Naive thymus-derived CD4-positive, alpha-beta T cell (primary cell): ENCODE data around the gene NRXN3. TPM values are rescaled to one million over a fixed set of nuclear protein-coding genes. Genes with fewer than 3 reads are reported as not detected.

Experiments used
- ATAC-seq: fragments of 150-1000 bp; cut with Tn5 transposase; 2 replicates; pipeline ENCODE4 v1.10.0; 2021; ENCODE audit warnings: mild to moderate bottlenecking, moderate library complexity
- CTCF ChIA-PET: fragments of 350-600 bp; sonication (Branson Sonifier 250); formaldehyde crosslinking; loops from one replicate; lab custom pipeline; 2021; ENCODE audit warnings: antibody characterized with exemption; lab: Charles Lee
- POLR2A ChIA-PET: fragments of 350-600 bp; sonication (Branson Sonifier 250); formaldehyde crosslinking; loops from one replicate; lab custom pipeline; 2021; ENCODE audit warnings: antibody characterized with exemption, inconsistent platforms; lab: Charles Lee
- DNase-seq, 9 donors: peaks; one replicate each; pipeline versions ENCODE4 v3.0.0 to v3.0.0-alpha.2; 2020 to 2022; ENCODE audit warnings: mixed read lengths in 1 of 9
- H3K27ac ChIP-seq: one replicate; pipeline ENCODE4 v1.7.0; 2013; ENCODE audit warnings: mild to moderate bottlenecking, low read depth, low read length, moderate library complexity
- H3K27me3 ChIP-seq, 2 donors: one replicate each; pipeline ENCODE4 v1.7.0; 2013; ENCODE audit warnings: low read length in 2 of 2, mild to moderate bottlenecking in 2 of 2, moderate library complexity in 2 of 2; ENCODE audit not compliant: control insufficient read depth in 2 of 2, insufficient read depth in 2 of 2
- H3K36me3 ChIP-seq, 3 experiments: 1 replicate in 2 of 3; 2 replicates in 1 of 3; pipeline ENCODE4 v1.7.0; 2013; ENCODE audit warnings: low read length in 3 of 3, mild to moderate bottlenecking in 3 of 3, moderate library complexity in 1 of 3; ENCODE audit not compliant: insufficient read depth in 3 of 3, control insufficient read depth in 2 of 3
- H3K4me1 ChIP-seq, 2 donors: one replicate each; pipeline ENCODE4 v1.7.0; 2013; ENCODE audit warnings: low read length in 2 of 2, mild to moderate bottlenecking in 2 of 2, moderate library complexity in 1 of 2; ENCODE audit not compliant: control insufficient read depth in 2 of 2, insufficient read depth in 2 of 2
- H3K4me3 ChIP-seq: 2 replicates; pipeline ENCODE4 v1.7.0; 2013; ENCODE audit warnings: mild to moderate bottlenecking, low read length
- H3K9me3 ChIP-seq, 3 experiments: 1 replicate in 2 of 3; 2 replicates in 1 of 3; pipeline ENCODE4 v1.7.0; 2013; ENCODE audit warnings: low read length in 3 of 3; ENCODE audit not compliant: control insufficient read depth in 2 of 3
- H3K27ac Mint-ChIP-seq, 9 donors: one replicate each; pipeline ENCODE4 v1.8.0; 2020 to 2022; ENCODE audit warnings: mixed read lengths in 9 of 9, mild to moderate bottlenecking in 8 of 9, moderate library complexity in 5 of 9, inconsistent platforms in 2 of 9
- H3K27me3 Mint-ChIP-seq, 5 donors: one replicate each; pipeline ENCODE4 v1.8.0; 2021 to 2022; ENCODE audit warnings: mixed read lengths in 5 of 5, mild to moderate bottlenecking in 1 of 5
- H3K36me3 Mint-ChIP-seq, 5 donors: one replicate each; pipeline ENCODE4 v1.8.0; 2020 to 2022; ENCODE audit warnings: mixed read lengths in 5 of 5, mild to moderate bottlenecking in 3 of 5, inconsistent platforms in 1 of 5
- H3K4me1 Mint-ChIP-seq, 7 donors: one replicate each; pipeline ENCODE4 v1.8.0; 2020 to 2022; ENCODE audit warnings: mixed read lengths in 7 of 7, mild to moderate bottlenecking in 3 of 7, inconsistent platforms in 1 of 7
- H3K4me3 Mint-ChIP-seq, 10 donors: one replicate each; pipeline ENCODE4 v1.8.0; 2020 to 2022; ENCODE audit warnings: mild to moderate bottlenecking in 10 of 10, mixed read lengths in 10 of 10, moderate library complexity in 6 of 10, inconsistent platforms in 2 of 10
- H3K9me3 Mint-ChIP-seq, 11 donors: one replicate each; pipeline ENCODE4 v1.8.0; 2020 to 2022; ENCODE audit warnings: mixed read lengths in 11 of 11, mild to moderate bottlenecking in 4 of 11, inconsistent platforms in 1 of 11, moderate library complexity in 1 of 11
- intact Hi-C, 2 donors: fragments of 100-400 bp; cut with micrococcal nuclease; formaldehyde crosslinking; loops; one replicate each; pipeline ENCODE4 v1.15.1; 2023
- polyA plus RNA-seq, 2 donors: library from polyadenylated mRNA; unstranded; fragments of 300-500 nt; fragmentation: Illumina TruSeq; gene quantifications; one replicate each; pipeline ENCODE4 v1.2.3, GENCODE V29; 2021
- total RNA-seq, 6 experiments: library from RNA in 5 of 6; stranded (reverse) in 5 of 6; gene quantifications; 1 replicate in 5 of 6; 2 replicates in 1 of 6; pipeline ENCODE4 v1.2.3 and lab custom pipeline; 2021 to 2026

NRXN3 gene
- total and polyA plus RNA-seq, 7 experiments from 2014 or later: not detected

DNA sequence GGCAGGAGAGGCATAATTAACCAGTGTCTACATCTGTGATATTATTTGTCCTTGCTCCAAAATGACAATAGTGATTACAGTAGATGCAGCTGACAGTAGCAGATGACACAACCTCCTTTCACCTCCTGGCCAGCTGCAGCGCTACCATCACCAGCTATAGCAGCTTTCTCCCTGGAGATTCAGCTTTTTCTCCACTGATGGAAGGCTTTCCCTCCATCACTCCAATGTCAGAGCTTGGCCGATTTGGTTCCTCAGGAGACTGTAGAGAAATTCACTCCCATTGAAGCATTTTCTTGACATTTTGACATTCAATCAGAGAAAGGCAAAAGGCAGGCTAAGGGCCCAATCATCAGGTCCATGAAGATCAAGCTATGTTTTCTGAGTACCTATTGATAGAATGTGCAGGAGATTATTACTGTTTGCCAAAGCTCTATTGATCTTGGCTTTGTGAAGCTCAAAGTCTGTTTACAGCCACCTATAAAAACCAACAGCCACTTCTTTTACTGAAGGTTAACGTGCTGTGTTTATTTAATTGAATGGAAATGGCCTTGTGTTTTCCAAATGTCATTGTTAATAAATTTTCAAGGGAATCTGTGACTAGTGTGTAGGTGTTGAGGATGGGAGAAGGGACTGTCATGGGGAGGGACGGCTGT lies 1256.1 kb downstream of the NRXN3 start:
- no peak overlapping the region for H3K4me3 ChIP-seq
- H3K9me3 Mint-ChIP-seq: peaks cover 0 to 11% (median 0%) of the 10 kb centered on the region in 11 donors
- H3K36me3 ChIP-seq: no peaks in the 10 kb centered on the region
- intact Hi-C loops: no loop called here
- no peak overlapping the region for H3K27ac Mint-ChIP-seq
- H3K36me3 Mint-ChIP-seq: no peaks in the 10 kb centered on the region
- H3K4me3 Mint-ChIP-seq: no peak overlapping the region
- no peaks in the 10 kb centered on the region for H3K9me3 ChIP-seq
- no peaks in the 10 kb centered on the region for H3K4me1 ChIP-seq
- H3K27me3 Mint-ChIP-seq: no peaks in the 10 kb centered on the region
- DNase-seq: no peak
- no peaks in the 10 kb centered on the region for H3K4me1 Mint-ChIP-seq
- ChIA-PET CTCF (no interaction called here), POLR2A (no interaction called here)
- no peaks in the 10 kb centered on the region for H3K27me3 ChIP-seq
- ATAC-seq: no peak
- H3K27ac ChIP-seq: no peak overlapping the region

DNA sequence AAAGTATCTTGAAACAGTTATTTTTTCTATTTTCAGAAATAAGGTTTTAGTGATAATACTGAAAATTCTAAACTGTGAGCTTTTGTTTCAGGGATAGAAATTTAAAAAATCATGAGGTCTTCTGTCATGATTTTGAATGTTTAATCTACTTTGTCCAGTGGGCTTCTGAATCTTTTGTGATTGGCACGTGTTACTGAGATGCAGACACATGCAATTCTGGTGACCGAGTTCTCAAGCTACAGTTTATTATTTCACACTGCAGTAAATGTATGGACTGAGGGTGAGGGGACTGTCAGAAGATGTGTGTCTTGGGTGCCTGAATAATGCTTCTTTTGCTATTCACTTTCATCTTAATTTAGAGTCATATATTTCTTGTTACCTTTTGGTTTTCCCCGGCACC lies 1262.5 kb downstream of the NRXN3 start:
- Histone ChIP-seq H3K27me3 (no peaks in the 10 kb centered on the region), H3K27ac (no peak overlapping the region), H3K4me1 (no peaks in the 10 kb centered on the region), H3K4me3 (no peak overlapping the region), H3K9me3 (no peaks in the 10 kb centered on the region), H3K36me3 (no peaks in the 10 kb centered on the region)
- no peak for DNase-seq
- CTCF ChIA-PET: no interaction called here
- Mint-ChIP-seq H3K27ac (no peak overlapping the region), H3K36me3 (no peaks in the 10 kb centered on the region), H3K27me3 (no peaks in the 10 kb centered on the region), H3K4me1 (no peaks in the 10 kb centered on the region), H3K4me3 (no peak overlapping the region), H3K9me3 (peaks cover 0 to 7% (median 2%) of the 10 kb centered on the region in 11 donors)
- ATAC-seq: no peak
- POLR2A ChIA-PET: no interaction called here
- intact Hi-C loops: no loop called here

- Histone ChIP-seq H3K27ac (no peak overlapping the region), H3K9me3 (no peaks in the 10 kb centered on the region), H3K36me3 (no peaks in the 10 kb centered on the region), H3K4me1 (no peaks in the 10 kb centered on the region), H3K27me3 (no peaks in the 10 kb centered on the region), H3K4me3 (no peak overlapping the region)
- ChIA-PET CTCF (no interaction called here), POLR2A (no interaction called here)
- Mint-ChIP-seq H3K27me3 (no peaks in the 10 kb centered on the region), H3K9me3 (peaks cover 0 to 10% (median 2%) of the 10 kb centered on the region in 11 donors), H3K4me3 (no peak overlapping the region), H3K27ac (no peak overlapping the region), H3K4me1 (no peaks in the 10 kb centered on the region), H3K36me3 (no peaks in the 10 kb centered on the region)
- intact Hi-C loops: no loop called here
- DNase-seq (no peak), ATAC-seq (no peak)
These were observed 1266.2 kb downstream of the NRXN3 start for GRCh38 chr14:79436335-79436734.

GRCh38 chr14:79437951-79438350 lies 1267.8 kb downstream of the NRXN3 start:
- Histone ChIP-seq H3K27me3 (no peaks in the 10 kb centered on the region), H3K4me1 (no peaks in the 10 kb centered on the region), H3K27ac (no peak overlapping the region), H3K4me3 (no peak overlapping the region), H3K9me3 (no peaks in the 10 kb centered on the region), H3K36me3 (no peaks in the 10 kb centered on the region)
- ATAC-seq (no peak), DNase-seq (no peak)
- CTCF ChIA-PET: no interaction called here
- no peaks in the 10 kb centered on the region for H3K27me3 Mint-ChIP-seq
- H3K4me1 Mint-ChIP-seq: no peaks in the 10 kb centered on the region
- POLR2A ChIA-PET: no interaction called here
- intact Hi-C loops: no loop called here
- H3K9me3 Mint-ChIP-seq: peaks cover 0 to 10% (median 3%) of the 10 kb centered on the region in 11 donors
- no peaks in the 10 kb centered on the region for H3K36me3 Mint-ChIP-seq
- no peak overlapping the region for H3K27ac Mint-ChIP-seq
- no peak overlapping the region for H3K4me3 Mint-ChIP-seq

- peaks cover 0 to 10% (median 3%) of the 10 kb centered on the region in 11 donors for H3K9me3 Mint-ChIP-seq
- ATAC-seq (no peak), DNase-seq (no peak)
- Histone ChIP-seq H3K27ac (no peak overlapping the region), H3K4me1 (no peaks in the 10 kb centered on the region), H3K36me3 (no peaks in the 10 kb centered on the region), H3K4me3 (no peak overlapping the region), H3K27me3 (no peaks in the 10 kb centered on the region), H3K9me3 (no peaks in the 10 kb centered on the region)
- H3K4me3 Mint-ChIP-seq: no peak overlapping the region
- H3K27me3 Mint-ChIP-seq: no peaks in the 10 kb centered on the region
- H3K36me3 Mint-ChIP-seq: no peaks in the 10 kb centered on the region
- CTCF ChIA-PET: no interaction called here
- no peak overlapping the region for H3K27ac Mint-ChIP-seq
- no peaks in the 10 kb centered on the region for H3K4me1 Mint-ChIP-seq
- intact Hi-C loops: no loop called here
- POLR2A ChIA-PET: no interaction called here
These were observed 1268.6 kb downstream of the NRXN3 start for GRCh38 chr14:79438696-79439342.

DNA sequence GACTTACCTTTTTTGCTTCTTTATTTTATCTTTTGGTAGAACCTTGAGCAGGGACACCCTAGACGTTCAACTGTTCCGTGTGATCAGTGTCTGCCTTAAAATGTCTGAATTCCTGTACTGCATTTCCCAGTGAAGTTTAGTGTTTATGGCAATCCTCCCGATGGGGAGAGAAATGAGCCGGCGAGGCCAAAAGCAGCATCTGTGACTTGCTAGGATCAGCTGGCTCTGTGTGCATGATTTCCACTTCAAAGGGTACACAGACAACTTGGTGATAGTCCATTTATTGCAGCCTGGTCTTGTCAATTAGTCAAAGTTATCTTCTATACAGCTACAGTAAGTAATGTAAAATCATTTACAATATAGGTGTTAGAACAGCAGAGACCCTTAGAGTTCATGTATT lies 1272.6 kb downstream of the NRXN3 start:
- intact Hi-C loops: no loop called here

GRCh38 chr14:79443602-79444001 lies 1273.4 kb downstream of the NRXN3 start:
- intact Hi-C loops: no loop called here
- ATAC-seq (no peak), DNase-seq (no peak)
- no peak overlapping the region for H3K4me3 ChIP-seq
- no peaks in the 10 kb centered on the region for H3K27me3 ChIP-seq
- Mint-ChIP-seq H3K36me3 (no peaks in the 10 kb centered on the region), H3K9me3 (peaks cover 0 to 8% (median 4%) of the 10 kb centered on the region in 11 donors), H3K4me3 (no peak overlapping the region), H3K4me1 (no peaks in the 10 kb centered on the region), H3K27ac (no peak overlapping the region), H3K27me3 (peaks cover 0 to 4% (median 0%) of the 10 kb centered on the region in 5 donors)
- no peaks in the 10 kb centered on the region for H3K4me1 ChIP-seq
- no peaks in the 10 kb centered on the region for H3K9me3 ChIP-seq
- H3K27ac ChIP-seq: no peak overlapping the region
- ChIA-PET POLR2A (no interaction called here), CTCF (no interaction called here)
- H3K36me3 ChIP-seq: no peaks in the 10 kb centered on the region

More for the DNA sequence above, 1272.6 kb downstream of the NRXN3 start:
- Mint-ChIP-seq H3K27ac (no peak overlapping the region), H3K9me3 (peaks cover 0 to 5% (median 3%) of the 10 kb centered on the region in 11 donors), H3K27me3 (peaks cover 0 to 2% (median 0%) of the 10 kb centered on the region in 5 donors), H3K4me1 (no peaks in the 10 kb centered on the region), H3K4me3 (no peak overlapping the region), H3K36me3 (no peaks in the 10 kb centered on the region)
- H3K4me1 ChIP-seq: no peaks in the 10 kb centered on the region
- DNase-seq: no peak
- H3K27ac ChIP-seq: no peak overlapping the region
- no peak overlapping the region for H3K4me3 ChIP-seq
- no peaks in the 10 kb centered on the region for H3K9me3 ChIP-seq
- no peak for ATAC-seq
- H3K36me3 ChIP-seq: no peaks in the 10 kb centered on the region
- ChIA-PET POLR2A (no interaction called here), CTCF (no interaction called here)
- H3K27me3 ChIP-seq: no peaks in the 10 kb centered on the region
